ENCODE data around the gene ITIH4.

DNA sequence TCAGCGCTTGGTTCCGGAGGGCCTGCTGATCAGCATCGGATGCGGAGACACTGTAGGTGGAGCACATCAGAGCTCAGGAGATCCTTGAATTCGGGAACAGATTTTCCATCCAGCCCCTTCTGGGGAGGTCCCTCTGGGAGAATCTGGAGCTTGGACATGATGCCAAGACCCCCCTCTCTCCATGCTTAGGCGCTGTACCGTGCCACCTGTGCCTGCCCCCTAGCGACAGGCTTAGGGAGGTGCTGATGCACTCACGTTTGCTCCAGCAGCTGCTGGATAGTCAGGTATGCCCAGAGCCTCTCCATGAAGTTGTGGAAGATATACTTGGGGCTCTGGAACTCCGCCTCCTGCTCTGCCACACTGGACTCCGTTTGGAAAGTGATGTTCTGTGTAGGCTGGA, 9.7 kb downstream of the ITIH4 start:
- TF ChIP-seq TAF1 (IDR thresholded peaks at IDR 0.05; ENCODE audit: low read depth, low read length) = no peak
- no peak for TF ChIP-seq POLR2AphosphoS5 (IDR thresholded peaks at IDR 0.05; ENCODE audit: low read depth, low read length)
- no peak for TF ChIP-seq POLR2A (IDR thresholded peaks at IDR 0.05; ENCODE audit: low read depth, low read length)
